Measurements from ENCODE around the gene CST6. TPM values are rescaled to one million over a fixed set of nuclear protein-coding genes. Genes with fewer than 3 reads are reported as not detected.

Gene CST6
- total and polyA plus RNA-seq, 2 donors (not counting 3 experiments of a cell fraction or from before 2014, with no cell fraction given): 0.46 to 2.2 TPM

DNA sequence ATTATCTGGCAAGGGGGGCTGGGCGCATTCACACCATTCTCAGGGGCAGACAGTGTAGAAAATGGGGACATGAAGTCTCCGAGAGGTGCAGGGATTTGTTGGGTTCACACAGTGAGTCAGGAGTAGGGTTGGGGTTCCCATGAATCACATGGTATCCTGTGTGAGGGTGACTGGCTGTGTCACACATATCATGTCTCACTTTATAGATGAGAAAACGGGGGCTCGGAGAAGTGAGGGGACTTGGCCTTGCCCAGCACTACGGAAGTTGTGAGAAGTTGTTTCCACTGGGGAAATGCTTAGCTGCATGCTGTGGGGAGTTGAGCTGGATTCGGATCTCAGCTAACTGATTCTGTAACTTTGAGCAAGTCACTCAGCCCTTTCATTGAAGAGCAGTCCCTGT, 32.9 kb downstream of the CST6 start:
- H3K4me3 ChIP-seq (replicated peaks in 1 of 3; ENCODE audit: insufficient read depth in 1 of 3, low read depth in 1 of 3, low read length in 3 of 3): no peak overlapping the region
- no peak for DNase-seq (ENCODE audit: low read depth, low spot score)
- no peak for TF ChIP-seq JUN (IDR thresholded peaks at IDR 0.05; ENCODE audit: borderline replicate concordance, insufficient read depth, insufficient read length, low read depth)
- TF ChIP-seq, protein P1, sequence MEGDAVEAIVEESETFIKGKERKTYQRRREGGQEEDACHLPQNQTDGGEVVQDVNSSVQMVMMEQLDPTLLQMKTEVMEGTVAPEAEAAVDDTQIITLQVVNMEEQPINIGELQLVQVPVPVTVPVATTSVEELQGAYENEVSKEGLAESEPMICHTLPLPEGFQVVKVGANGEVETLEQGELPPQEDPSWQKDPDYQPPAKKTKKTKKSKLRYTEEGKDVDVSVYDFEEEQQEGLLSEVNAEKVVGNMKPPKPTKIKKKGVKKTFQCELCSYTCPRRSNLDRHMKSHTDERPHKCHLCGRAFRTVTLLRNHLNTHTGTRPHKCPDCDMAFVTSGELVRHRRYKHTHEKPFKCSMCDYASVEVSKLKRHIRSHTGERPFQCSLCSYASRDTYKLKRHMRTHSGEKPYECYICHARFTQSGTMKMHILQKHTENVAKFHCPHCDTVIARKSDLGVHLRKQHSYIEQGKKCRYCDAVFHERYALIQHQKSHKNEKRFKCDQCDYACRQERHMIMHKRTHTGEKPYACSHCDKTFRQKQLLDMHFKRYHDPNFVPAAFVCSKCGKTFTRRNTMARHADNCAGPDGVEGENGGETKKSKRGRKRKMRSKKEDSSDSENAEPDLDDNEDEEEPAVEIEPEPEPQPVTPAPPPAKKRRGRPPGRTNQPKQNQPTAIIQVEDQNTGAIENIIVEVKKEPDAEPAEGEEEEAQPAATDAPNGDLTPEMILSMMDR (IDR thresholded peaks at IDR 0.05; ENCODE audit: extremely low read depth in 1 of 2, insufficient read depth in 1 of 2, low read depth in 1 of 2, low read length in 2 of 2): no peak
- no peak for TF ChIP-seq MYC (IDR thresholded peaks at IDR 0.05; ENCODE audit: low read depth, low read length)
- no peak for TF ChIP-seq EZH2 (IDR thresholded peaks at IDR 0.05; ENCODE audit: borderline replicate concordance, low read depth, low read length, severe bottlenecking)
- no peak for TF ChIP-seq POLR2A (IDR thresholded peaks at IDR 0.05; ENCODE audit: low read depth, low read length)
- TF ChIP-seq POLR2AphosphoS5 (IDR thresholded peaks at IDR 0.05; ENCODE audit: insufficient read depth, low read depth, low read length): no peak
- TF ChIP-seq, protein P2, sequence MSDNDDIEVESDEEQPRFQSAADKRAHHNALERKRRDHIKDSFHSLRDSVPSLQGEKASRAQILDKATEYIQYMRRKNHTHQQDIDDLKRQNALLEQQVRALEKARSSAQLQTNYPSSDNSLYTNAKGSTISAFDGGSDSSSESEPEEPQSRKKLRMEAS (IDR thresholded peaks at IDR 0.05; ENCODE audit: insufficient read depth, insufficient read length): no peak
- TF ChIP-seq FOS (IDR thresholded peaks at IDR 0.05; ENCODE audit: borderline replicate concordance, insufficient read depth, low read length): no peak
- H3K36me3 ChIP-seq (ENCODE audit: control insufficient read depth in 2 of 2, extremely low read depth in 1 of 2, insufficient read depth in 2 of 2, low read length in 2 of 2): no peaks in the 10 kb centered on the region
- no peaks in the 10 kb centered on the region for H3K9me1 ChIP-seq (replicated peaks; ENCODE audit: control insufficient read depth, extremely low read depth, insufficient read depth, low read length)
- H3K27ac ChIP-seq (ENCODE audit: insufficient read depth, low read depth, low read length): no peak overlapping the region
- no peaks in the 10 kb centered on the region for H4K20me1 ChIP-seq (replicated peaks; ENCODE audit: control insufficient read depth, extremely low read depth, insufficient read depth, low read length)
- no peak for FAIRE-seq
- H3K79me2 ChIP-seq (ENCODE audit: control insufficient read depth, insufficient read depth, low read length): no peaks in the 10 kb centered on the region
- POLR2A ChIA-PET: no interaction called here
- intact Hi-C loops (cut with micrococcal nuclease) (loop anchor here (1.0 to 2.0 kb wide), 3 partner anchors 22 to 55 kb away; partner anchors contain the start of genes BANF1 and EIF1AD), dilution Hi-C loops (cut with MboI; ENCODE audit: extremely low pct_ligation_motif_present, low sequenced_read_pairs) (no loop called here)
- no peak overlapping the region for H2AFZ ChIP-seq (ENCODE audit: low read depth, low read length)
- CTCF ChIA-PET: interaction anchor here (0.6 to 2.9 kb wide), 36 partner anchors 9 to 339 kb away, joined by 3 to 31 read pairs (median 5); partner anchors contain the start of genes BANF1, CATSPER1, CST6 and FIBP
- peaks cover 2 to 3% of the 10 kb centered on the region in 2 experiments for H3K27me3 ChIP-seq (ENCODE audit: control insufficient read depth in 2 of 2, insufficient read depth in 2 of 2, low read length in 2 of 2)
- H3K9me3 ChIP-seq (replicated peaks; ENCODE audit: control insufficient read depth, insufficient read depth, low read length): no peaks in the 10 kb centered on the region
- no peak overlapping the region for H3K4me2 ChIP-seq (ENCODE audit: insufficient read depth, low read length)
- no peak overlapping the region for H3K9ac ChIP-seq (replicated peaks; ENCODE audit: extremely low read depth, insufficient read depth, low read length)
- BruUV-seq (replicated peaks): no TSS peak
- no peaks in the 10 kb centered on the region for H3K4me1 ChIP-seq (ENCODE audit: control insufficient read depth, extremely low read depth, insufficient read depth, low read length)
